HG03460 (cell line): ENCODE measurements around the gene PCDHGC4.
A peak's percentile ranks its signal among the peaks of the same experiment; 100 is the strongest.

Source experiments
- ATAC-seq: cut with Tn5 transposase; IDR thresholded peaks from one replicate; pipeline ENCODE4 v1.9.1; 2021; ENCODE audit not compliant: unreplicated experiment

Gene PCDHGC4

DNA sequence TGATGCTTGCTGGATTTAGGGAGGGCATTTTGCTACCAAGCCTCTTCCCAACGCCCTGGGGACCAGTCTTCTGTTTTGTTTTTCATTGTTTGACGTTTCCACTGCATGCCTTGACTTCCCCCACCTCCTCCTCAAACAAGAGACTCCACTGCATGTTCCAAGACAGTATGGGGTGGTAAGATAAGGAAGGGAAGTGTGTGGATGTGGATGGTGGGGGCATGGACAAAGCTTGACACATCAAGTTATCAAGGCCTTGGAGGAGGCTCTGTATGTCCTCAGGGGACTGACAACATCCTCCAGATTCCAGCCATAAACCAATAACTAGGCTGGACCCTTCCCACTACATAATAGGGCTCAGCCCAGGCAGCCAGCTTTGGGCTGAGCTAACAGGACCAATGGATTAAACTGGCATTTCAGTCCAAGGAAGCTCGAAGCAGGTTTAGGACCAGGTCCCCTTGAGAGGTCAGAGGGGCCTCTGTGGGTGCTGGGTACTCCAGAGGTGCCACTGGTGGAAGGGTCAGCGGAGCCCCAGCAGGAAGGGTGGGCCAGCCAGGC, 27.0 kb downstream of the PCDHGC4 start:
- no peak for ATAC-seq

DNA sequence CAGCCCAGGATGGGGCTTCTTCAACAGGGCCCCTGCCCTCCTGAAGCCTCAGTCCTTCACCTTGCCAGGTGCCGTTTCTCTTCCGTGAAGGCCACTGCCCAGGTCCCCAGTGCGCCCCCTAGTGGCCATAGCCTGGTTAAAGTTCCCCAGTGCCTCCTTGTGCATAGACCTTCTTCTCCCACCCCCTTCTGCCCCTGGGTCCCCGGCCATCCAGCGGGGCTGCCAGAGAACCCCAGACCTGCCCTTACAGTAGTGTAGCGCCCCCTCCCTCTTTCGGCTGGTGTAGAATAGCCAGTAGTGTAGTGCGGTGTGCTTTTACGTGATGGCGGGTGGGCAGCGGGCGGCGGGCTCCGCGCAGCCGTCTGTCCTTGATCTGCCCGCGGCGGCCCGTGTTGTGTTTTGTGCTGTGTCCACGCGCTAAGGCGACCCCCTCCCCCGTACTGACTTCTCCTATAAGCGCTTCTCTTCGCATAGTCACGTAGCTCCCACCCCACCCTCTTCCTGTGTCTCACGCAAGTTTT, 27.6 kb downstream of the PCDHGC4 start:
- ATAC-seq: no peak

DNA sequence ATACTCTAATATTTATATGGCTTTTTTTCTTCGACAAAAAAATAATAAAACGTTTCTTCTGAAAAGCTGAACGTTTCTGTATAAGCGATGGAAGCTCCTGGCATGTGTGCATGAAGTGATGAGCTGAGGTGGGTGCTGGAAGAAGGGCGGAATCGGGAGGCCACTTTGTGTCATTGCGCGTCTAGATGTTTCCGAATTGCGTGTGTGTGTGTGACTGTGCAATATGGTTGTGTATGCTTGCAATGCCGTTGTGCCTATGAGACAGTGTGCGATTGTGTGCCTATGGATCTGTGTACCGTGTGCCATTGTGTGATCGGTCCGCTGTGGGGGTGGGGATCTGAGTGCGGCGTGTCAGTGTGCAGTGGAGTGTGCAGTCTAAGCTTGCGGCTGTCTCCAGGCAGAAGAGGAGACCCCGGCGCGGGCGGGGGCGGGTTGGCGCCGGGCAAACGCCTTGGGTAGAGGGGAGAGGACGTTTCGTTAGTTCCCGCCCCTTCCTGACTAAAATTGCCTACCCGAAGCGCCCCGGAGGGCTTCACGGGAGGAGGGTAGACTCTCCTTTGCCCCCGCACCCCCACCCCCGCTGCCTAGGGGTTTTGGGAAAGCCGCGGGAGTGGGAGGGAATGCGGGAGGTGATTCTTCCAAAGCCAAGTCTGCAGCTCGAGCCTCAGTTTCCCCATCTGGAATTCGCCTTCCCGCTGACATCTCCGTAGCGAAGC, 28.2 kb downstream of the PCDHGC4 start:
- no peak for ATAC-seq

DNA sequence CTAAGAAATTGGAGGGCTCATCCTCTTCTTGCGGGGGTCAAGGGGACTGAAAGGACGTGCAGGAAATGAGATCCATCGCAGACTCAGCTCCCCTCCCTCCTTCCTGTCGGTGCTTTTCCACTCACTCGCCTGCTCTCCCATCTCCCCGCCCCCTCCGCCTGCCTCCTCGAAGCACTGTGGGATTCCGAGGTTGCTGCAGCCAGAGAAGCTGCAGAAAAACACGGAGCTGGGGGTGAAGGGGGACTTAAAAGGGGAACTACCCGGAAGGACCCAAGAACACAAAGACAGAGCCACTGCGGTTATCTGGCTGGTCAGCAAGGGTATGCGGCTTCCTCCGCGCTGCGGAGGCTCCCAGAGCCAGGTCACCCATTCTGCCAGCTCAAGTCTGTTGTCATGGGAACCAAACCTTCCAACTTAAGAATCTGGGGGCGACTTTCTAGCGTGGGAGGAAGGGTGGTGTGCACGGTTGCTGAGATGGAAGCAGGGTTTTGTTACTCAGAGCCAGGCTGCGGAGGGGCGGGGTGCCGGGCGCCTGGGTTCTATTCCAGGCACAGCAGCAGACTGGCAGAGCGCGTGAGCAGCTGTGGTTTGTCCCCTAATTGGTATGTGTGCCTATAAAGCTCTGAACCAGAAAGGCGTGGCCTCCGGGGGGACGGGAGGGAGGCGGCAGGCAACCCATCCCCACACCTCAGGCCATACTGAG, 28.9 kb downstream of the PCDHGC4 start:
- no peak for ATAC-seq

DNA sequence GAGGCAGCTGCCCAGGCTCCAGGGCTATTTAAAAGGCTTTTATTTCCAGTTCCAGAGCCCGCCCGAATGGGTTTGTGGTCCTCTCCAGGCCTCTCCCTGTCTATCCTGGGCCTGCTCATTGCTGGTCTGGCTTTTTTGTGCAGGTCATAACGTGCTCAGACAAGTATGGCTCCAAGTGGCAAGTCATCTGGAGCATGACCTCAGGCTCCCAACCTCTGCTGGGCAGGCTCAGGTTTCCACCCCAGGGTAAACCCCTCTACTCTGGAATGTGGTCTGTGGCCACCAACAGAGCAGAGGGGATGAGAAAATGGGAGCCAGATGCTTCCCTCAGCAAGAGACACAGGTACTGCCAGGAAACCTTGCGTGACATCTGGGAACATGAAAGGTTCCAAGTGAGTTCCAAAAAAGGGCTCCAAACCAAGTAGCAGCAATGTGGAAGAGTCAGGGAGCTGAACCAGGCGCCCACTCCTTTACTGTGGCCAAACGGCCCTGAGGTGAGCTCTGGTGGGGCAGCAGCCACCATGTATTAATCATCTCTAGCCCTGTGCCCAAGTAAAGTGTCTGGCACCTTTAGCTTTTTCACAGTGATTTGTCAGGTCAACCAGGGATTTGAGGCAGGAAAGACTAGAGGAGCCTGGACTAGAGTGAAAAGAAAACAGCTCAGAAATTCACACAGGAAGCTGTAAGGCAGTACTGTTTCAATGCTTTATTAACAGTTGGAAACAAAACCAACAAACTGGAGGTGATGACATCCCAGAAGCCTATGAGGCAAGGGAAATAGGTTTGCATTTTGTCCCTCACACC, 29.7 kb downstream of the PCDHGC4 start:
- no peak for ATAC-seq

DNA sequence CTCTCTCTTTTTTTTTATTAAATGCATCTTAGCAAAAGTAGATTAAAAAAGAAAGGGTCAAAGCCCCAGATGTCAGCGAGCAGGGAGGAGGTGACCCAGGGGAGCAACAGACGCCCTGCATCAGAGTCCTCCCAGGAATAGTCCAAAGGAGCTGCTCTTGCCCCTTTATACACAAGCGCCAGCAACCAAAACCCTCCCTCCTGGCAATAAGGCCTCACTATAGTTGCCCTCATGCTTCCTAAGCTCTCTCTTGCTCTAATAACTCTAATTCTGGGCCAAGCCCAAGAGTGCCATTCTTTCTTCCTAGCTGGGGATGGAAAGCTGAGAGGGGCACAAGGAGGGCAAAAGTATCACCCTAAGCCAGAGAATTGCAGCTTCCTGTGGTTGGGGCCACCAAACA, 30.3 kb downstream of the PCDHGC4 start:
- no peak for ATAC-seq

DNA sequence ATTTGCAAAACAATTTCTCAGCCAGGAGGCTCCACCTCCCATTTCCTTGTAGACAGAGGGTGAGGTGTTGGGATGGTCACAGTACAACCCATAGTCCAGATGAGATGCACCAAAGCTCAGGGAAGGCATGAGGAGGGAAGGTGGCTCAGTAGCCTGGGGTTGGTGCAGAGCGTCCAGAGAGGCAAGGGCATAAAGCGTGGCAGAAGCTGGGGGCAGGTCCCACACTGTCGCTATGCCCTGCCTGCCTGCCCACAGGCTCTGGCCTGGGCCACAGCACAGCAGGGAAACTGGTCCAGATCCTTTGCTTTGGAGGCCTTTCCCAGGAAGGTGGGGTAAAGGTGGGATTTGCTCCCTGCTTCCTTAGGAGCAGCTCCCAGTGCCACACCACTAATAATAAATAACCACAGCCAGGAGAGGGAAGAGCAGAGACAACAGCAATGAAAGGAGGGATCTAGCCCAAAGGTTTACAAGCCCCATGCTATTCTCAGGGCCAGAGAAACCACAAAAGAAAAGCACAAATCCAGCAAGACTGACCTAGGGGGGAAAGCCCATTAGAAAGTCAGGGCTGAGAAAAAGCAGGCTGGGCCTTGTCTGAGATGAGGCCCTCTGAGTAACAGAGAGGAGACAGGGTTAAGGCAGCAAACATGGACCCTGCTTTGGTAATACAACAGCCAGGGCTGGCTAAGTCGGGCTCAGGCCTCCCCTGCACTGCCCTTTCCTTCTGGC, 31.3 kb downstream of the PCDHGC4 start:
- no peak for ATAC-seq

DNA sequence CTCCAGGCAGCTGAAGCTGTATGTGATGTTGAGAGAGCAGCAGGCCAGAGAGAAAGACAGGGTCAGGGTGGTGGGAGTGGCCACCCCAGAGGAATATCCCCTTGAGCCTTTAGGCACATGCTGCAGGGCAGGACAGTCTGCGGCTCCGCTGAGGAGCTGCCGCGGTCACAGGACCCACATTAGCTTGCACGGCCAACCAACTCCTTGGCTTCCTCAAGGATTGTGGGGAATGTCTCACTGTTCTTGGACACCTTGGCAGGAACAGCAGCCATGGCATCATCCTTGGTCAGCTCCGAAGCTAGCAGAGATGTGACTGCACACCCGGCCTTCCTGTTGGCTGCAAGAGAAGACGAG, 31.8 kb downstream of the PCDHGC4 start:
- ATAC-seq: no peak

DNA sequence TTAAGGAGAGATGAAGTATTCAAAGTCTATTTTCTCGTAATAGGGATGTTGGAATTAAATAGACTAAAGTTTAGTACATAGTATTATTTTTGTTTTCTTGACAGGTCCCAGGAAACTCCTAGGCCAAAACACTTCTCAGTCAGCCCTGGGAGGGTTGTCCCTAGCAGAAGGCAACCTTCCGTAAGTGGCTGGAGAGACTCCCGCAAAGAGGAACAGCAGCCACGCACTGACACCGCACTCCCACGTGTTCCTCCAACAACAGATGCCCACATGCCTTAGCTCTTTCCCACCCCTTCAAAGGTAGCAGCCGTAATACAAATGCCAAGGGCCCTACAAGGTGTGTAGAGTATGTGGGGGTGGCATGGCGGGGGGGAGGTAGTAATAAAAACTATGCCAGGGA, 32.5 kb downstream of the PCDHGC4 start:
- no peak for ATAC-seq

DNA sequence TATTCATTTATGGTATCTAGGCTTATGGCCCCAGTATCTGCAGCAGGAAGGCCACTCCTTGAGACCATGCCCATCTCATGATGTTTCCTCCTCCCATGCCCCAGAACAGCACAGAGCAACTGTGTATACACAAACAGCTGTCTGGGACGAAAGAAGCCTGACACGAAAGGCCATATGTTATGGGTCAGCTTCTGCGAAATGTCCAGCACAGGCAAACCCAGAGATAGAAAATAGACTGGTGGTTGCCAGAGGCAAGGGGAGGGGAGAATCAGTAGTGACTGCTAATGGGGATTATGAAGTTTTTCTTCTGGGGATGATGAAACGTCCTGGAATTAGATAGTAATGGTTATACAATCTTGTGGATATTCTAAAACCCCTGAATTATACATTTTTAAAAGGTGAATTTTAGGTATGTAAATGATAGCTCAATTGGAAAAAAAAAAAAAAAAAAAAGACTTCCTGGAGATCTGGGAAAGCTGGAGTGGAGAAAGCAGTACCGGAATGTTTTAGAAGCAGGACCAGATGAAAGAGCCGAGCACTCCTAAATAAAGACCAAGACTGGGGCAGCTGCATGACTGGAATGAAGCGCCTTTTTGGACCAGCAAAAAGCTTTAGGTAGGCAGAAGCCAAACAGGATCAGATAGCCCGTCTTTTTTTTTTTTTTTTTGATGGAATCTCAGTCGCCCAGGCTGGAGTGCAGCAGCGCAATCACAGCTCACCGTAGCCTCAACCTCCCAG, 33.2 kb downstream of the PCDHGC4 start:
- ATAC-seq: no peak

DNA sequence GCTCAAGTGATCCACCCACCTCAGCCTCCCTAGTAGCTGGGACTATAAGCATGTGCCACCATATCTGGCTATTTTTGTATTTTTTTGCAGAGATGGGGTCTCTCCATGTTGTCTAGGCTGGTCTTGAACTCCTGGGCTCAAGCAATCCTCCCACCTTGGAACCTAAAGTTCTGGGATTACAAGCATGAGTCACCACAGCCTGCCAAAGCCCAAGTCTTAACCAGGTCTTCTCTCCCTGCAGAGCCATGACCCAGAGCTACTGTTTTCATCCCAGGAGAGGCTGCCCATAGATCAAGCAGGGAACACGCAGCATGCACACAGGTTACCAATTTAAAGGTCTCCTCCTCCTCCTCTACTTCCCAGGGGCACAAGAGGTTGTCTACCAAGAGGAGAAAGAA, 33.8 kb downstream of the PCDHGC4 start:
- no peak for ATAC-seq

DNA sequence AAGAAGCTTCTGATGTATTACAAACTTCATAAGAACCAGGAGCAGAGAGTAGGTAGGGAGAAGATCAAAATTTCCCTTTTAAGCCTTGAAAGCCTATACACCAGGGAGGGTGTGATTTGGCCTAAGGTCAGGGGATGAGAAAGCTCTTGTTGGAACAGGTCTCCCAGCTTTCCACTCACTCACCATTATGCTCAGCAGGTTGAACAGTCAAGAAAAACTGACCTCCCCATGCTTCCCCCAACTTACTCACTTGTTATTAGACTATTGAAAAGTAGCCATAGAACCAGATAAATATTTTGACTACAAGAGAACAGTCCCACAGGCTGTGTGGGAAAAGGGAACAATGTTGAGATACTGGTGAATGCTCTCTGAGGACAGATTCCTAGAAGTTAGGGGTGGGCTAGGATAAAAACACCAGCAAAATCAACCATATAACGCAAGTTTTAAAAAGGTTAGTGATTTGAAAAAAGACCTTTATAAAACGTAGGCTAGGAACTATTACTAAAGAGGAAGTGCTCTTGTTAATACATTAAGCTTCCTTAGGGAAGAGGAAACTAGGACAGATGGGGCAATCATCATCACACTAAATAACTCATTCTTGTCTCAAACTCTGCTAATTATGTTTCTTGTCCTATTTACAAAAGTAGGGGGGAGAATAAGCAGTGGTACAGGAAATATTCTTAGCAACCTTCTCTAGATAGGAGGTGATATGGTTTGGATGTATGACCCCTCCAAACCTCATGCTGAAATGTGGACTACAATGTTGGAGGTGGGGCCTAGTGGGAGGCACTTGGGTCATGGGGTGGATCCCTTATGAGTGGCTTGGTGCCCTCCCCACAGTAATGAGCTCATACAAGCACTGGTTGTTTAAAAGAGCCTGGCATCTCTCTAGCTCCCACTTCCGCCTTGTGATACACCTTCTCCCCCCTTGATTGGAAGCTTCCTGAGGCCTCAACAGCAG, 35.1 kb downstream of the PCDHGC4 start:
- ATAC-seq: no peak

DNA sequence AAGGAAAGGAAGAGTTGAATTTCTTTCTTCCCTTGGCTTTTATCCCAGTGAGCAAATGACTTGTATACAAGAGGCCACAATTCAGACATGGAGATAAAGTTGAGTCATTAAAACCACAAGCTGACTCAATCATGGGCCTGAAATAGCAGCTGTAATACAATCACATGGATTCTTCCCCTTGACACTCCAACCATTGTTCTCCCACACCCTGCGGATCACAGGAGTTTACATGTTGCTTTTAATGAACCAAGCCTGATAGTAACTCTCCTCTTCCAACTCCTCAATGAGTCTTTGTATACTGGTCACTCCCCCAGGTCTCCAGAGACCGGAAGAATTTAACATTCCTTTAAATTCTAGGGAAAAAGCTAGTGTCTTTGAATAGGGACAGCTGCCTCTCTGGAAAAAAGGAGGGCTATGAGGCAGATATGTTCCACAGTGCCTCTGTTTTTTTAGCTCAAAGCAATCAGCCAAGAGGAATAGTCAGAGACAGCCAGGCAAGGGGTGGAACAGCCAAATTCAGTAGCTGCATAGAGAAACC, 36.5 kb downstream of the PCDHGC4 start:
- no peak for ATAC-seq

DNA sequence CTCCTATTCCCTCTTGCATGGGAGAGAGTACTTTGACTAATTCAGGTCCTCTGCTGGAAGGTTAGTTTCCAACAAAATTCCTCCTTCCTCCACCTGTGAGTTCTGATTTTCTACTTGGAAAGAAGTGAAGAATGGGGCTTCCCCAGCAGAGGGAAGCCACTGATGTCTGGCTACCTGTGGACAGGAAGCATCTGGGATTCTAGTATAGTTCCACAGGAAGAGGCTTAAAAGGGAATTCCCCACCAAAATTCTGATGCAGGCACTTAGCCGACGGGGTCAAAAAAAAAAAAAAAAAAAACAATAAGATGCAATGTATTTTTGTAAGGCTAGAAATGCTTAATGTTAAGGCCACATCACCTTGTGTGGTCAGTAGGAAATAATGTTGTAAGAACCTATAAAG, 37.5 kb downstream of the PCDHGC4 start:
- ATAC-seq: no peak

DNA sequence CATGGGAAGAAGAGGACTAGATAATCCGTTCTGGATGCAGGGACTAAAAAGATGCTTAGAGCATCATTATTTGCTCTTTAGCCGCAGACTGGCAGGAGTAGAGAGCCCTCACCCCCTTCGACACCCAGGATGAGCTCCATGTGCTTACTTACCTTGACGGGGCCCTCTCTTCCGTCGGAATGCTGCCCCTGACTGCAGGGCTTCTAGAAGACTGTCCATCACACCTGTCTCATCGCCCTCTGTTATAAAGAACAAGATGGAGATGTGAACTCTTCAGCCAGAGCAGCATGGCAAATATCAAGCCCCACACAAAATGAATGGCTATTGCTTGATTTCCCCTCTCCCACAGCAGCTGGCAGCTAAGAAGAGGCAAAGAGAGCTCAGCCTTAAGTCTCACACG, 39.2 kb downstream of the PCDHGC4 start:
- no peak for ATAC-seq

DNA sequence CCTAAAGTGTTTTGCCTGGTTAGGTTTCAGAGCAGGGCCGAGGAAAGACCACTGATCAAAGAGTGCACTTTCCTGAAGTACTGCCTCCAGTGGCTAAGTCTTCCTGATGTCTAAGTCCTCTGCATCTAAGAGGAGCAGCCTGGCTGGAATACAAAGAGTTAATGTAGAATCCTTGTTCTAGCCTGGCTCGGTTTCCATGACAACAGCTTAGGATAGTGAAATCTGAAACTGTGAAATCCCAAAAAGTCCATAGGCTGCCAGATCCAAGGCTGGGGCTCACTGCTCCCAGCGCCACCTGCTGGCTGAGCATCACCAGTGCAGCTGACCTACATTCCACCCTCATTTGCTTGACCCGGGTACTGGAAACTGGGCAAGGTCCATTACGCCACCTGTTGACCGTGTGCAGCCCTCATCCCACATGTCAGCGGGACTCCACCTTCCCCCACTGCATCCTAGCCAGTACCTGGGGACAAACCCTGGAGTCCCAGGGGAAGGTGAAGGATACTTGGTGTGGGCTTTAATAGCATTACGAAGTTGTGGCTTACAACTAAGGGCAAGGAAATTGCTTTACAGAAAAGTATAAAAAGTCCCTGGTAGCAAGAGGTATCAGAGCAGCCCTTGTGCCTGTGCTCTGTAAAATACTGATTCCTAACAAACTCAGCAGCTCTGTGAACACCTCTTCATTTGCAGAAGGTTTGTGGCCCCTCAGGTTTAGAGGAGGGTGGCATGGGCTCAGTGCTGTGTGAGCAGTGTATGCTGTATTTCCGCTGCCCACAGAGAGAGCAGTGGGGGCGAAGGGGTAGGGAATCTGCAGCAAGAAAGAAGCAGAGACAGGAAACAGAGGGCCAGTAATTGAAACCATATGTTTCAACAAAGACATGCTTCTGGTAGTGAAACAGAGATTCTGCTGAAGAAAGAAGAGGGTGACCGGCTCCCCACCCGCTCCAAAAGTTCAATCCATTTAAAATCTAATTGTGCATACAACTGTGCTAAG, 40.1 kb downstream of the PCDHGC4 start:
- ATAC-seq: peak; percentile 60

DNA sequence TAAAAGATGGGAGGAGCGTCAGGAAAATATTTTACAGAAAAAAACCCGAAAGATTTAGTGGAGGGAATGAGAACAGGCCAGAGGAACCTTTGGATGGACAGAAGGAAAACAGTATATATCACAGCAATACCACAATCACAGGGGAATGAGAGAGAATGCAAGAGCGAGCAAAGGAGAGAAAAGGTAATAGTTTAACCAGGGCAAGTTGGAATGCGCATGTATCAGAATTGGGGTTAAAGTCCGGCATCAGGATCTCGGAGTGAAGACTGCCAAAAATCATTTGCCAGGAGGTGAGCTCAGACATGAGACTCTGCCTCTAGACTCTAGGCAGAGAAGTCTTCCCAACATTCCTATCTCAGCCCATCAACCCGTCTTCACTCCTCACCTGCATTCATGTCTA, 40.8 kb downstream of the PCDHGC4 start:
- ATAC-seq: no peak

DNA sequence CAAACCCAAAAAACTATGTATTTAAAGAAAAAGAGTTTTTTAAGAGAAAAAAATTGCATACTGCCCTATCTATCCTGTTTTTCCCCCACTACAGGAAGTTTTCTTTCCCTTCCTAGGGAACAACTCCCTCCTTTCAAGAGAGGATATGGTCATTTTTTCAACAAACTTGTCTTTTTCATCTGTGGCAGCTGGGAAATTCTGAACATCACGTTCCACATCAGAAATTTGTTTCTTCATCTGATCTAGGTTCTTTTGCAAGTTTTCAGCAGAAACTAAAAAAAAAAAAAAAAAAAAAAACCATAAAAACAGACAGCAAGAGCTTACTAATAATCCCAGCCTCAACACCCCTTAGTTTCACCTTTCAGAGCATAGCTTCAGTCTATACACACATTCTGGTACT, 42.6 kb downstream of the PCDHGC4 start:
- ATAC-seq: no peak
